Mucosa of stomach (tissue), 1 donor: ENCODE data around the gene CFAP61.
"Not testable (repeated sequence)": the region's sequence is repeated elsewhere in the genome, so short reads cannot be mapped to it uniquely, and the experiment has no call there.

Source experiments
- H3K27me3 ChIP-seq: one replicate; pipeline ENCODE4 v1.7.0; 2013; ENCODE audit warnings: mild to moderate bottlenecking, low read length; ENCODE audit not compliant: control insufficient read depth, insufficient read depth
- H3K36me3 ChIP-seq: one replicate; pipeline ENCODE4 v1.7.0; 2013; ENCODE audit warnings: low read length; ENCODE audit not compliant: control insufficient read depth, insufficient read depth
- H3K4me1 ChIP-seq: one replicate; pipeline ENCODE4 v1.7.0; 2013; ENCODE audit warnings: mild to moderate bottlenecking, low read length; ENCODE audit not compliant: control insufficient read depth, insufficient read depth
- H3K4me3 ChIP-seq: one replicate; pipeline ENCODE4 v1.7.0; 2013; ENCODE audit warnings: low read length
- H3K9ac ChIP-seq: one replicate; pipeline ENCODE4 v1.7.0; 2013; ENCODE audit warnings: mild to moderate bottlenecking, low read length, moderate library complexity
- H3K9me3 ChIP-seq: one replicate; pipeline ENCODE4 v1.7.0; 2013; ENCODE audit warnings: mild to moderate bottlenecking, low read length, moderate library complexity; ENCODE audit not compliant: control insufficient read depth
- donor health status: Pancreatic carcinoma.

CFAP61 gene

DNA sequence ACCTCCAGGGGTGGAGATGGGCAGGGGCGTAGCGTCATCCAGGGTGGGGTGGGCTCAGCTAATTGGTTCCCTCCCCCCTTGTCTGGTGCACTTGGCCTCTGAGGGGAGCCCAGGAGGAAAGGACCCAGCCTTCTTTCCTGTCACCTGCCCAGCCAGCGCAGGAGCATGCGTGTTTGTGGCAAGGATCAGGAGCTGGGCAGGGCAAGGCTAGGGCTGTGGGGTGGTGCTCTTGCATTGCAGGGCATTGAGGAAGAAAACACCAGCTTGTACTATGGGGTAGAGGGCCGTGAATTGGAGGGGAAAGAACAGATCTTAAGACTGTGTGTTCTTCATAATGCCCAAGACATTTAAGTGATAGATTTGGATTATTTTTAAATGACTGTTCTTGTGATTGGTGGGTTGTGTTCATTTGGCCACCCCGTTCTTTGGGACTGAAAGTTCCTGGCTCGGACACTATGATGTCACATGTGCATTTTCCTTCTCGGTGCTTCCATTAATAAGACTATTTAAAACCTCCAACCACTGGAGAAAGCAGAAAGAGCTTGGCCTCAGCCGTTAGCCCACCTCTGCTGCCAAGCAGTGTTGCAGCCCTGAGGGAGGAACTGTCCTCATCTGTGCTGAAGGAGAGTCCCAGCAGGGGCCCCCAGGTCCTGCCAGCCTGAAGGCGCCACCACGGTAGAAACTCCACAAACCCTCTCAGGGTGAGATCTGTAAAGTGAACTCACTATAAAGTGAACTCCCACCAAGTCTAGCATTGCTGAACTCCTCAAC, 179.4 kb downstream of the CFAP61 start:
- Histone ChIP-seq H3K9me3 (no peaks in the 10 kb centered on the region), H3K36me3 (no peaks in the 10 kb centered on the region), H3K9ac (no peak overlapping the region), H3K4me3 (no peak overlapping the region), H3K4me1 (no peaks in the 10 kb centered on the region), H3K27me3 (no peaks in the 10 kb centered on the region)

DNA sequence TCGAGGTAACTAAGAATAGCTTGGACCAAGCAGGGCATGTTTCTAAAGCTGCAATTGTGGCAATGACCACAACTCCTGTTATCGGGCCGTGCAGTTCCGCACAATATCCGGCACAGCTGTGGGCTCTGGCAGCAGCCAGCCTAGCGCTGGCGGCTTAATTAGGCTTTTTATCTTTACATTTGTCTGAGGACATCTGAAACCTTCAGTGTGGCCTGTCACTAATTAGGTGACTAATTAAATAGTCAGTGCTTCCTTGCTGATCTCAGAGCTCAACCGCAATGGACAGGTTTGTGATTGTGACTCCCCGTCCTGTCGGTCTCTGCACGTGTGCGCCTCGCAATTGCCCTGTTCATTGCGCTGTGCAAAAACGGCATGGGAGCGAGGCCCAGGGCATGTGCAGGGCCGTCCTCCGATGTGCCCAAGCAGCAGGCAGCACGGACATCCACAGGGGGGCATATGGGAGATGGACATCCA, 180.7 kb downstream of the CFAP61 start:
- Histone ChIP-seq H3K36me3 (no peaks in the 10 kb centered on the region), H3K4me1 (no peaks in the 10 kb centered on the region), H3K27me3 (no peaks in the 10 kb centered on the region), H3K4me3 (no peak overlapping the region), H3K9me3 (no peaks in the 10 kb centered on the region), H3K9ac (no peak overlapping the region)

DNA sequence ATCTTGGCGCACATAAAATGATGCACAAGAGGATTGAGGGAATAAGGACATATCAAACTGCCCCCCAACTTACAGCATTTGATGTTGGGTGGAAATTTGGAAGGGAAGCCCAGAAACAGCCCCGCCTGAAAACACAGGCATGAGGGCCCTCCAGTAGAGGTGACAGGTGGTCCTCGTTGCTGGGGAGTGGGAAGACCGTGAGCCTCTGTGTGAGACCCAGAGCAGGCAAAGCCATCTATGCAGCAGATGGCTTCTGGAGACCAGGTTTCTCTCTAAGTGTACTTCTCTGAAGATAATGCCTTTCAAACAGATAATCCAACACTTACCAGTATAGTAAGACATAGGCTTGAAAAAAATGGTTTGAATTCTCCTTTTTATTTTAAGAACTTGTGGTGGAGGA, 183.3 kb downstream of the CFAP61 start:
- Histone ChIP-seq H3K9ac (no peak overlapping the region), H3K4me3 (no peak overlapping the region), H3K27me3 (no peaks in the 10 kb centered on the region), H3K36me3 (no peaks in the 10 kb centered on the region), H3K4me1 (no peaks in the 10 kb centered on the region), H3K9me3 (no peaks in the 10 kb centered on the region)

- no peaks in the 10 kb centered on the region for H3K36me3 ChIP-seq
- H3K9me3 ChIP-seq, result no peaks in the 10 kb centered on the region
- no peaks in the 10 kb centered on the region for H3K4me1 ChIP-seq
- H3K4me3 ChIP-seq, result no peak overlapping the region
- no peak overlapping the region for H3K9ac ChIP-seq
- no peaks in the 10 kb centered on the region for H3K27me3 ChIP-seq
Observed at GRCh38 chr20:20237093-20237959, 185.0 kb downstream of the CFAP61 start.

DNA sequence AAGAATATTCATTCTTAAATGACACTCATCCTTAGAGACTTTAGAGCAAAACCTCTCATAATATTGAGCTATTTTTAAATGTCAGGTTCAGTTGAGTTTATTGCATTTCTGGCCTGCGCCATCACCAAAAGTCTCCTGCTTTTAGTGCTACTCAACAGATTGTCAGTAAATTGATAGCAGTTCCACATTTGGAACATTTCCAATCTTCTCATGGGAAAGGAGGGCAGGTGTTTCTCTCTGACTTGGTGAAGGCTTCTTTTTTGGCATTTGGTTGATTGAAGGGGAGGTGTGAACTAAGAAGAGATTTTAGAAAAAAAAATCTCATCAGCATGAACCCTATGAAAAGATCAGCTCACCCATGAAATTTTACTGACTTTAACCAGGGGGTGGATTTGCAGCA, 189.6 kb downstream of the CFAP61 start:
- Histone ChIP-seq H3K9me3 (no peaks in the 10 kb centered on the region), H3K4me3 (no peak overlapping the region), H3K27me3 (no peaks in the 10 kb centered on the region), H3K36me3 (no peaks in the 10 kb centered on the region), H3K4me1 (no peaks in the 10 kb centered on the region), H3K9ac (no peak overlapping the region)

DNA sequence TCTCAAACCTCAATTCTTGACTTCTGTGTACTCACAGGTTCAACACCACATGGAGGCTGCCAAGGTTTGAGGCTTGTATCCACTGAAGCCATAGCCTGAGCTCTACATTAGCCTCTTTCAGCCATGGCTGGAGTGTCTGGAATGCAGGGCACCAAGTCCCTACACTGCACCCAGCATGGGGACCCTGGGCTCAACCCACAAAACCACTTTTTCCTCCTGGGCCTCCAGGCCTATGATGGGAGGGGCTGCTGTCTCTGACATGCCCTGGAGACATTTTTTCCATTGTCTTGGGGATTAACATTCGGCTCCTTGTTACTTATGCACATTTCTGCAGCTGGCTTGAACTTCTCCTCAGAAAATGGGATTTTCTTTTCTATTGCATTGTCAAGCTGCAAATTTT, 192.1 kb downstream of the CFAP61 start:
- H3K27me3 ChIP-seq, H3K36me3 ChIP-seq, H3K9ac ChIP-seq, H3K4me1 ChIP-seq, H3K9me3 ChIP-seq, H3K4me3 ChIP-seq: not testable (repeated sequence)

- no peaks in the 10 kb centered on the region for H3K36me3 ChIP-seq
- no peak overlapping the region for H3K9ac ChIP-seq
- H3K4me1 ChIP-seq, result no peaks in the 10 kb centered on the region
- no peaks in the 10 kb centered on the region for H3K9me3 ChIP-seq
- no peak overlapping the region for H3K4me3 ChIP-seq
- H3K27me3 ChIP-seq, result no peaks in the 10 kb centered on the region
Observed at GRCh38 chr20:20246996-20247633, 194.8 kb downstream of the CFAP61 start.

- Histone ChIP-seq H3K4me1 (no peaks in the 10 kb centered on the region), H3K36me3 (no peaks in the 10 kb centered on the region), H3K27me3 (no peaks in the 10 kb centered on the region), H3K9me3 (no peaks in the 10 kb centered on the region), H3K9ac (no peak overlapping the region), H3K4me3 (no peak overlapping the region)
Observed at GRCh38 chr20:20248620-20249200, 196.4 kb downstream of the CFAP61 start.

GRCh38 chr20:20251317-20251716, 199.0 kb downstream of the CFAP61 start:
- H3K9ac ChIP-seq, result no peak overlapping the region
- no peaks in the 10 kb centered on the region for H3K4me1 ChIP-seq
- no peak overlapping the region for H3K4me3 ChIP-seq
- no peaks in the 10 kb centered on the region for H3K9me3 ChIP-seq
- H3K27me3 ChIP-seq, result no peaks in the 10 kb centered on the region
- H3K36me3 ChIP-seq, result no peaks in the 10 kb centered on the region

DNA sequence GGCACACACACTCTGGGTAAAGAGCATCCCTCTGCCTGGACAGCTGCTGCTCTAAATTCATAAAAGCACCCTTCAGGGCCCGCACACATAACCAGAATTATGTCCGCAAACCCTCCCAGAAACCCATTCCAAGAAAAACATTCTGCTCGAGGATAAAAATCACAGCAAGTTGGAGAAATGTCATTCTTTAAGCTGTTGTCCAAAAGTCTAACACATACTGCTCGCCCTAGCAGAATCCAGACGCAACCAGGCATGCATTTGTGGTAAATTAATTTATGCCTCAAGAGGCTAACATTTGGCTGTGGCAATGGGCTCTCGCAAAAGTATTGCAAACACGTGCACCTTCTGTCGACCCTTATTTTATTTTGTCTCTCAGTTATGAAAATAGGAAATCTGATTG, 199.5 kb downstream of the CFAP61 start:
- no peak overlapping the region for H3K9ac ChIP-seq
- no peaks in the 10 kb centered on the region for H3K27me3 ChIP-seq
- no peaks in the 10 kb centered on the region for H3K4me1 ChIP-seq
- H3K4me3 ChIP-seq, result no peak overlapping the region
- H3K9me3 ChIP-seq, result no peaks in the 10 kb centered on the region
- H3K36me3 ChIP-seq, result no peaks in the 10 kb centered on the region

DNA sequence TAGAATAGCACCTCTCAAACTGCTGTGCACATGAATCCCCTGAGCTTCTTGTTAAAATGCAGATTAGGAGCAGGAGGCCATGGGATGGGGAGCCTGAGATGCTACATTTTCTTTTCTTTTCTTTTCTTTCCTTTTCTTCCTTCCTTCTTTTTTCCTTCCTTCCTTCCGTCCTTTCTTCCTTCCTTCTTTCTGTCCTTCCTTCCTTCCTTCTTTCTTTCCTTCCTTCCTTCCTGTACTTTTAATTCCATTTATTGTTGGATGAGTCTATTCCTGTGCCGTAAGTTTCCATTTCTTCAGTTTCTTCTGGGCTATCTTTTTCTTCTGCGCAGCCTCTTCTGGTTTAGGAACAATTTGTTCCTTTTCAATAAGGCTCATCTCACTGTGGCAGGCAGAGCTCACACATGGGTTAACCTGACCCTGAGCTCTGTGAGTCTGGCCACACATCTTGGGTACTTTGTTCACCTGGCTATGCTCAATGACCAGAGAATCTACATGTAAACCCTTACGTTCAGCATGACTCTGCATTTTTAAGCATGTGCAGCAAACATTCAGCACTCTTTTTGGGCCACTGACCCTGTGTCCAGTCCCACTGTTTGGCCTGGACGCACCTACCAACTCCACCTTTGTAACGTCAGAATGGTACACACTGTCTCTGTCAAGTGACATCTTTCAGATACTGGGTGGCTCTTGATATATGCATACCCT, 200.9 kb downstream of the CFAP61 start:
- Histone ChIP-seq H3K9ac (no peak overlapping the region), H3K27me3 (no peaks in the 10 kb centered on the region), H3K9me3 (no peaks in the 10 kb centered on the region), H3K36me3 (no peaks in the 10 kb centered on the region), H3K4me1 (no peaks in the 10 kb centered on the region), H3K4me3 (no peak overlapping the region)
